Ascending aorta (tissue), 2 donors: Measurements from ENCODE around the gene SOD3. TPM values are rescaled to one million over a fixed set of nuclear protein-coding genes. Genes with fewer than 3 reads are reported as not detected.

Experiments used
- DNase-seq, 2 donors: peaks; one replicate each; pipeline ENCODE4 v3.0.0-alpha.2; 2019; ENCODE audit warnings: low spot score in 2 of 2
- H3K27ac ChIP-seq, 2 donors: fragments of 200-600 bp; sonication (generic); one replicate each; pipeline ENCODE4 v1.5.1; 2016 to 2017; ENCODE audit warnings: mild to moderate bottlenecking in 1 of 2
- H3K27me3 ChIP-seq: fragments of 200-600 bp; sonication (generic); one replicate; pipeline ENCODE4 v1.5.1; 2017
- H3K36me3 ChIP-seq, 2 donors: fragments of 200-600 bp; sonication (generic); one replicate each; pipeline ENCODE4 v1.5.1; 2016
- H3K4me1 ChIP-seq, 2 donors: fragments of 200-600 bp; sonication (generic); one replicate each; pipeline ENCODE4 v1.5.1; 2016 to 2017; ENCODE audit warnings: mild to moderate bottlenecking in 1 of 2
- H3K4me3 ChIP-seq, 2 donors: fragments of 200-600 bp; sonication (generic); one replicate each; pipeline ENCODE4 v1.5.1; 2016 to 2017; ENCODE audit warnings: mild to moderate bottlenecking in 1 of 2
- H3K9me3 ChIP-seq, 2 donors: fragments of 200-600 bp; sonication (generic); one replicate each; pipeline ENCODE4 v1.5.1; 2016
- intact Hi-C: fragments of 100-400 bp; cut with DNase I; formaldehyde crosslinking; loops from one replicate; pipeline ENCODE4 v1.15.1; 2023
- total RNA-seq: library from RNA; depleted of rRNA; stranded (reverse); fragments of >200 nt; gene quantifications from one replicate; pipeline ENCODE4 v1.1.0, GENCODE V29; 2016
- TF ChIP-seq, protein P1 (sequence below), 3 experiments: fragments of 200-600 bp in 2 of 3; fragments of 450-650 bp in 1 of 3; sonication (generic) in 2 of 3; IDR thresholded peaks; one replicate each; pipeline ENCODE4 v1.5.1; 2016 to 2019; ENCODE audit warnings: antibody characterized with exemption in 3 of 3, mild to moderate bottlenecking in 1 of 3, moderate library complexity in 1 of 3

SOD3 gene
- total RNA-seq, 1 donor from 2014 or later, result 893 TPM

DNA sequence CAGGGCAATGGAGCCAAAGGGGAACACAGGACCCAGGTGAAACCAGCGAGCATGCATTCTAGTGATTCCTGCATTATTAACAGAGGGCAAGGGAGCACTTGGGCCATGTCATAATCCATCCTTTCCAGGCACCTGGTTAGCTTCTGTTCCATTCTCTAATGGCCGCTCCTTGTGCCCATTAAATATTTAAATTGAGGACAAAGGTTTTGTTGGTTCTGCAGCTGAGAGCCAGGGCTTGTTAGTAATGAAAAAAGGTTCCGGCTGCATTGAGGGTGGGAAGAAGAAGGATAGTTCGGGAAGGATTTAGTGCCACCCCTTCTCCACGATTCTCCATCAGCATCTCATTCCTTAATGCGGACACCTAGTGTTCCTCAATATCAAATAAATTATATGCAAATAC, 13.6 kb downstream of the SOD3 start:
- TF ChIP-seq, protein P1, sequence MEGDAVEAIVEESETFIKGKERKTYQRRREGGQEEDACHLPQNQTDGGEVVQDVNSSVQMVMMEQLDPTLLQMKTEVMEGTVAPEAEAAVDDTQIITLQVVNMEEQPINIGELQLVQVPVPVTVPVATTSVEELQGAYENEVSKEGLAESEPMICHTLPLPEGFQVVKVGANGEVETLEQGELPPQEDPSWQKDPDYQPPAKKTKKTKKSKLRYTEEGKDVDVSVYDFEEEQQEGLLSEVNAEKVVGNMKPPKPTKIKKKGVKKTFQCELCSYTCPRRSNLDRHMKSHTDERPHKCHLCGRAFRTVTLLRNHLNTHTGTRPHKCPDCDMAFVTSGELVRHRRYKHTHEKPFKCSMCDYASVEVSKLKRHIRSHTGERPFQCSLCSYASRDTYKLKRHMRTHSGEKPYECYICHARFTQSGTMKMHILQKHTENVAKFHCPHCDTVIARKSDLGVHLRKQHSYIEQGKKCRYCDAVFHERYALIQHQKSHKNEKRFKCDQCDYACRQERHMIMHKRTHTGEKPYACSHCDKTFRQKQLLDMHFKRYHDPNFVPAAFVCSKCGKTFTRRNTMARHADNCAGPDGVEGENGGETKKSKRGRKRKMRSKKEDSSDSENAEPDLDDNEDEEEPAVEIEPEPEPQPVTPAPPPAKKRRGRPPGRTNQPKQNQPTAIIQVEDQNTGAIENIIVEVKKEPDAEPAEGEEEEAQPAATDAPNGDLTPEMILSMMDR (IDR thresholded peaks at IDR 0.05), result no peak
- Histone ChIP-seq H3K9me3 (no peaks in the 10 kb centered on the region), H3K4me1 (peaks cover 0 to 3% of the 10 kb centered on the region in 2 donors), H3K4me3 (no peak overlapping the region), H3K27me3 (no peaks in the 10 kb centered on the region), H3K27ac (peak overlapping the region in 1 of 2 donors; percentile 28), H3K36me3 (peaks cover 6 to 13% of the 10 kb centered on the region in 2 donors)
- intact Hi-C loops, result no loop called here
- DNase-seq, result no peak

DNA sequence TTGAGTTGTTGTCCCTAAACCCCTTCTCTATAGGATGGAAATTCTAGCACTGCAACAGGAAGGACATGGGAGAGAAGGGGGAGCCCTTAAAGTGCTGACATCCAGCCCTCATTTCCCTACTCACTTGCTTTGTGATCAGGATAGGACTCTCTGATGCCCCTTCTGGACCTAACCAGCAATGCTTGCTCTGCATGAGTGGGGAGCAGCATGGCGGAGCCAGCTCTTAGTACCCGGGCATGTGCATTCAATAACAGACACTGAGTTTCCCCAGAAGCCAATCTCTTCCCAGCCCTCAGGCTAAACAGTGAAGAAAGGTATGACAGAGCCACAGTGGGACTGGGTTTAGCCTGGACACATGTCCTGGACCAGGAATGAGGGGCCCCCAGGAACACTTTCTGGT, 14.0 kb downstream of the SOD3 start:
- H3K27ac ChIP-seq, result peak overlapping the region; percentile 28 to 62
- no peak overlapping the region for H3K4me3 ChIP-seq
- H3K36me3 ChIP-seq, result peaks cover 6 to 13% of the 10 kb centered on the region in 2 donors
- H3K27me3 ChIP-seq, result no peaks in the 10 kb centered on the region
- TF ChIP-seq, protein P1 (IDR thresholded peaks at IDR 0.05), result no peak
- no peak for DNase-seq
- no peaks in the 10 kb centered on the region for H3K9me3 ChIP-seq
- intact Hi-C loops, result no loop called here
- peaks cover 0 to 3% of the 10 kb centered on the region in 2 donors for H3K4me1 ChIP-seq

DNA sequence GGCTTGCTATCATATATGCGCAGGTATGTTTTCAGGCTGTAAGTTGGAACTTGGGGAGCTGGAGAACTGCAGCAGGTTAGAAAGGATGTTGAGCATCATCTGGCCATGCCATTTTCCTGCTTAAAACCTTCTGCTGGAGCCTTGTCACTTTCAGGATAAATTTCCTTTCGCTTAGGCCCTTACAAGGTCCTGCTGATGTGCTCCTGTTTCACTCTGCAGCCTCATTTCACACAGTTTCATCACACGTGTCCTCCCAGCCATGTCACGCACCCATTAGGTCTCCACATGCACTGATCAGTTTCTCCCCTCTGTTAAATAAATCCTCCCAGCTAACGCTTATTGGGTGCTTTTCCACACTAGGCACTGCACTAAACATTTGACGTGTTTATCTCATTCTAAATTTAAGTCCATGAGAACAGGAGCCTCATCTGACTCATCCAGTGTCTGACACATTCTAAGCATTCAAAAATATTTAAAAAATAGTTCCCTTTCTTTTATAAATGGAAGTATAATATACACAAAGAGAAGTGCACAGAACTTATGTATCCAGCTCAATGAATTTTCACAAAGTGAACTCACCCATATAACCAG, 14.5 kb downstream of the SOD3 start:
- TF ChIP-seq, protein P1 (IDR thresholded peaks at IDR 0.05), result no peak
- no peaks in the 10 kb centered on the region for H3K27me3 ChIP-seq
- intact Hi-C loops, result no loop called here
- H3K27ac ChIP-seq, result peak overlapping the region; percentile 28 to 62
- H3K4me3 ChIP-seq, result no peak overlapping the region
- no peak for DNase-seq
- no peaks in the 10 kb centered on the region for H3K9me3 ChIP-seq
- peaks cover 0 to 3% of the 10 kb centered on the region in 2 donors for H3K4me1 ChIP-seq
- H3K36me3 ChIP-seq, result peaks cover 6 to 13% of the 10 kb centered on the region in 2 donors

DNA sequence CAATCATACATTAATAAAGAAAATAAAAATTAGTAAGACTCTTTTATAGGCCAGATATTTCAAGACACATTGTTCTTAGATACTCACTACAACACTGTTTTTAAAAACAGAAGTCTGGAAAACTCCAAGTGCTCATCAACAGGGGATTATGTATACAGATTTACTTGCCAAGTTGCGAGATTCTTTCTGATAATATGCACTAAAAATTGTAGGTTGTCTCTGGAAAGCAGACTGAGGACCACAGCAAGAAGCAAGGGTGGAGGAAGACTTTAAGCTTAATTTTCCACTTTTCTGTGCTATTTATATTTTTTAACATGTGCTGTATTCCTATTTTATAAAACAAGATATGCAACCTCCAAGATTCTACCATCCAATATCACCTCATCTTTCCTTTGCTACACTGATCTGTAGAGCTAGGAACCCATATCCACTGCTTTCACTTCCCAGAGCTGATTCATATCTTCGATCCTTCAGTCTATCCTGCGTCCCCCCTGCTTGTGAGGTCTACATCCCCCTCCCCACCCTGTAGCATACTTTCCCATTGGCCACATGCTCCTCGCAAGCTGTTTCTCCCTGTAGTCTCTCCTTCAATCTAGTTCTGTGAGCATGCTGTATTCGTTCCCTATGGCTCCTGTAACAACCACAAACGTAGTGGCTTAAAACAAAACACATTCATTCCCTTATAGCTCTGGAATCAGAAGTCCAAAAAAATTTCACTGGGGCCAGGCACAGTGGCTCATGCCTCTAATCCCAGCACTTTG, 15.7 kb downstream of the SOD3 start:
- no peak overlapping the region for H3K27ac ChIP-seq

DNA sequence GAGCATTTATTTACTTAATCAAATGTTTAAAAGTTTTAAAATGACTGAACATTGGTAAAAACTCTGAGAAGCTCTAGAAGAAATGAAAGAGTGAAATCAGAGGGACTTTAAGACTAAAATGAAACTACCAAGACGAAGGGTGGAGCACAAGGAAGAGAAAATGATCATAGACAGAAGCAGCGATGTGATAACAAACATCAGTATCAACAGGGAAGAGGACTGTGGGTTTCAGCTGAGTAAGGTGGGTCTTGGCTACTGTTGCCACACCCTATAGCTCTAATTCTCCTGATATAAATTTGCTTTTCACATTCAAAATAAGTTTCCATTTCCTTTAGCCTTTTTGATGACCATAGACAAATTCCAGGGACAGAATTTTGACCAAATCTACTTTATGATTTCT, 18.4 kb downstream of the SOD3 start:
- DNase-seq, result no peak
- Histone ChIP-seq H3K4me1 (peaks cover 0 to 3% of the 10 kb centered on the region in 2 donors), H3K36me3 (peaks cover 6 to 34% of the 10 kb centered on the region in 2 donors), H3K27ac (no peak overlapping the region), H3K9me3 (no peaks in the 10 kb centered on the region), H3K27me3 (no peaks in the 10 kb centered on the region), H3K4me3 (no peak overlapping the region)
- TF ChIP-seq, protein P1 (IDR thresholded peaks at IDR 0.05), result no peak
- intact Hi-C loops, result no loop called here

More for the DNA sequence above, 15.7 kb downstream of the SOD3 start:
- TF ChIP-seq, protein P1 (IDR thresholded peaks at IDR 0.05), result no peak
- intact Hi-C loops, result no loop called here
- peaks cover 6 to 13% of the 10 kb centered on the region in 2 donors for H3K36me3 ChIP-seq
- no peaks in the 10 kb centered on the region for H3K27me3 ChIP-seq
- no peak for DNase-seq
- no peaks in the 10 kb centered on the region for H3K9me3 ChIP-seq
- H3K4me3 ChIP-seq, result no peak overlapping the region
- peaks cover 0 to 3% of the 10 kb centered on the region in 2 donors for H3K4me1 ChIP-seq
